Neutrophil (primary cell): ENCODE measurements around the gene CGNL1.

Experiments used
- H3K27ac ChIP-seq: fragments of 200-600 bp; sonication (generic); 2 replicates; pipeline ENCODE4 v1.5.1; 2016; ENCODE audit warnings: mild to moderate bottlenecking, moderate library complexity
- H3K27me3 ChIP-seq: fragments of 200-600 bp; sonication (generic); 2 replicates; pipeline ENCODE4 v1.6.0; 2016; ENCODE audit warnings: mild to moderate bottlenecking
- H3K36me3 ChIP-seq: fragments of 200-600 bp; sonication (generic); 2 replicates; pipeline ENCODE4 v1.5.1; 2017
- H3K4me1 ChIP-seq, 2 experiments: fragments of 200-600 bp in 1 of 2; sonication (generic) in 1 of 2; 1 replicate in 1 of 2; 2 replicates in 1 of 2; pipeline versions ENCODE4 v1.5.1 to v1.6.1; 2013 to 2016; ENCODE audit warnings: low read depth in 1 of 2, low read length in 1 of 2, mild to moderate bottlenecking in 1 of 2, moderate library complexity in 1 of 2; ENCODE audit not compliant: control insufficient read depth in 1 of 2, insufficient read depth in 1 of 2
- H3K4me3 ChIP-seq, 2 experiments: fragments of 200-600 bp in 1 of 2; sonication (generic) in 1 of 2; 1 replicate in 1 of 2; 2 replicates in 1 of 2; pipeline ENCODE4 v1.5.1; 2013 to 2016; ENCODE audit warnings: low read depth in 1 of 2, low read length in 1 of 2, mild to moderate bottlenecking in 1 of 2, moderate library complexity in 1 of 2
- H3K9me3 ChIP-seq: fragments of 200-600 bp; sonication (generic); 2 replicates; pipeline ENCODE4 v1.5.1; 2016
- TF ChIP-seq, protein P1 (sequence below): fragments of 200-600 bp; sonication (generic); IDR thresholded peaks from 2 replicates; pipeline ENCODE4 v1.5.1; 2016; ENCODE audit warnings: antibody characterized with exemption

The CGNL1 gene

DNA sequence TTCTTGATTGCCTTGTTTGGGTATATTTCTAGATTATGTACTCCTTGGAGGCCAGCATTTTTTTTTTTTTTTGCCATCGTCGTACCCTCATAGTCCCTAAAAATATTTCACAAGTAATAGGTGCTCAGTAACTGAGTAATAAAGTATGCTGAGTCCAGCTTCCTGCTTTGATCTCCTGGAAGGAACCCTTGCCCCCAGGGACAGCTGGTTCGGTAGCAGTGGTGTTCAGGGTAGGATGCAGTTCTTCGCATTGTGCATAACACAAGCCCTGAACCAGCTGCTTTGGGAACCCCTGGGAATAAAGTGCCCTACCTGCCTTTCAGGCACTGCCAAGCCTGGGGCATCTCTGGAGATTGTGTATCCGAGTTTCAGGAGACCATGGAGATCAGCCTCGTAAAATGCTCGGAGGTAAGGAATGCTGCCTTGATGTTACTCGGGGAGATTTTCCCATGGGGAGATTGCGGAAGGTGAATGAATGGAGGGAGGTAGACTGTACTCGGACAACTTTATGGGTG, 223.0 kb downstream of the CGNL1 start:
- H3K27ac ChIP-seq, result no peak overlapping the region
- TF ChIP-seq, protein P1, sequence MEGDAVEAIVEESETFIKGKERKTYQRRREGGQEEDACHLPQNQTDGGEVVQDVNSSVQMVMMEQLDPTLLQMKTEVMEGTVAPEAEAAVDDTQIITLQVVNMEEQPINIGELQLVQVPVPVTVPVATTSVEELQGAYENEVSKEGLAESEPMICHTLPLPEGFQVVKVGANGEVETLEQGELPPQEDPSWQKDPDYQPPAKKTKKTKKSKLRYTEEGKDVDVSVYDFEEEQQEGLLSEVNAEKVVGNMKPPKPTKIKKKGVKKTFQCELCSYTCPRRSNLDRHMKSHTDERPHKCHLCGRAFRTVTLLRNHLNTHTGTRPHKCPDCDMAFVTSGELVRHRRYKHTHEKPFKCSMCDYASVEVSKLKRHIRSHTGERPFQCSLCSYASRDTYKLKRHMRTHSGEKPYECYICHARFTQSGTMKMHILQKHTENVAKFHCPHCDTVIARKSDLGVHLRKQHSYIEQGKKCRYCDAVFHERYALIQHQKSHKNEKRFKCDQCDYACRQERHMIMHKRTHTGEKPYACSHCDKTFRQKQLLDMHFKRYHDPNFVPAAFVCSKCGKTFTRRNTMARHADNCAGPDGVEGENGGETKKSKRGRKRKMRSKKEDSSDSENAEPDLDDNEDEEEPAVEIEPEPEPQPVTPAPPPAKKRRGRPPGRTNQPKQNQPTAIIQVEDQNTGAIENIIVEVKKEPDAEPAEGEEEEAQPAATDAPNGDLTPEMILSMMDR, result no peak
- no peaks in the 10 kb centered on the region for H3K36me3 ChIP-seq
- no peak overlapping the region for H3K4me3 ChIP-seq
- H3K9me3 ChIP-seq, result no peaks in the 10 kb centered on the region
- H3K27me3 ChIP-seq, result peaks cover 10% of the 10 kb centered on the region
- H3K4me1 ChIP-seq, result no peaks in the 10 kb centered on the region

DNA sequence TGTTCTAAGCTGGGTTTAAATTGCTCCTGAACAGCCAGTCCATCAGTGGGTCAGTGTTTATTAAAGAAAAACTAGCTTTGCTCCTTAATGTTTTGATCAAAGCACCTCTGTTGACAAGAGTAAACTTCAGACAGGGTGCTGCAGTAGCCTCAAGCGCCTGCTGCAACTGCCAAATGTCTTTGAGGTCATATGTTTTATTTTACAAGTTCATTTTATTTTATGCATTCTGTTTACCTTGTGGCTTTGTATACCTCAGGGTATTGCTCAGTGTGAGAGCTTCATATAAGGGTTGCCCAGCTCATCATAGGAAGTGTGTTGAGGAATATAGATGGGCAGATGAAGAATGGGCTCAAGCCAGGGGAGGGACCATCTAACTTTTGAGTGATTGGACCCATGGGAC, 223.9 kb downstream of the CGNL1 start:
- Histone ChIP-seq H3K36me3 (no peaks in the 10 kb centered on the region), H3K4me3 (no peak overlapping the region), H3K27me3 (peaks cover 3% of the 10 kb centered on the region), H3K9me3 (no peaks in the 10 kb centered on the region), H3K27ac (no peak overlapping the region), H3K4me1 (no peaks in the 10 kb centered on the region)
- TF ChIP-seq, protein P1, result no peak
